Epithelial cell of esophagus (primary cell): ENCODE results near the gene TNFRSF25.
"Not testable (repeated sequence)": the region's sequence is repeated elsewhere in the genome, so short reads cannot be mapped to it uniquely, and the experiment has no call there.

Experiments used
- DNase-seq: peaks from one replicate; pipeline ENCODE4 v3.0.0; 2010; ENCODE audit warnings: low read depth
- H3K4me3 ChIP-seq: 2 replicates; pipeline ENCODE4 v1.5.1; 2011; ENCODE audit warnings: mild to moderate bottlenecking, low read length, control low read depth
- CTCF ChIP-seq: IDR thresholded peaks from 2 replicates; pipeline ENCODE4 v1.5.1; 2011; ENCODE audit warnings: low read depth, mild to moderate bottlenecking, low read length, control low read depth, inconsistent platforms; ENCODE audit not compliant: insufficient read depth; ENCODE audit errors: missing control alignments

Gene TNFRSF25

GRCh38 chr1:6443339-6444115 lies 22.4 kb downstream of the TNFRSF25 start:
- no peak for TF ChIP-seq CTCF
- DNase-seq, result no peak
- no peak overlapping the region for H3K4me3 ChIP-seq

GRCh38 chr1:6441586-6441985 lies 24.4 kb downstream of the TNFRSF25 start:
- no peak for DNase-seq
- H3K4me3 ChIP-seq, result no peak overlapping the region
- no peak for TF ChIP-seq CTCF

GRCh38 chr1:6440198-6441126 lies 25.5 kb downstream of the TNFRSF25 start:
- peak; percentile 81 for DNase-seq
- no peak for TF ChIP-seq CTCF
- no peak overlapping the region for H3K4me3 ChIP-seq

DNA sequence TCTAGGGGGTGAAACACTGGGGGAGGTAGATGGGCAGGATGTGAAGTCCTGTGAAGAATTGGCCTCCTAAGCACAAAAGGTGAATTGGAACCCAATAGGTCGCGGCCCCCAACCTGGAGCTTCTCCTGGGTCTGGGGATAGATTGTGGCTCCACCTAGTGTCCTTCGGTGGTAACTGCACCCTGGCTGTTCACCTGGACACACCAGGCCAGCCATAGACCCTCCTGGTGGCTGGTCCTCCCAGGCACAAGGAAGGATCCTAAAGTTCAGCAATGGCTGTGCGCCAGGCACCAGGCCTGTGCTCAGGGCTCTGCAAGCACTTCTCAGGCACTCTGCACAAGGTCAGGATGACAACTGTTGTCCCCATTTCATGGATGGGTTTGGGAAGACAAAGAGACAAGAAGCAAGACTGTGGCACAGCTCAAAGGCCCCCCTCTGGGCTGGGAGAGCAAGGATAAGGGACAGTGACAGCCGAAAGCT lies 27.9 kb downstream of the TNFRSF25 start:
- H3K4me3 ChIP-seq, result no peak overlapping the region
- peak; percentile 71 for DNase-seq
- TF ChIP-seq CTCF, result peak; percentile 87

DNA sequence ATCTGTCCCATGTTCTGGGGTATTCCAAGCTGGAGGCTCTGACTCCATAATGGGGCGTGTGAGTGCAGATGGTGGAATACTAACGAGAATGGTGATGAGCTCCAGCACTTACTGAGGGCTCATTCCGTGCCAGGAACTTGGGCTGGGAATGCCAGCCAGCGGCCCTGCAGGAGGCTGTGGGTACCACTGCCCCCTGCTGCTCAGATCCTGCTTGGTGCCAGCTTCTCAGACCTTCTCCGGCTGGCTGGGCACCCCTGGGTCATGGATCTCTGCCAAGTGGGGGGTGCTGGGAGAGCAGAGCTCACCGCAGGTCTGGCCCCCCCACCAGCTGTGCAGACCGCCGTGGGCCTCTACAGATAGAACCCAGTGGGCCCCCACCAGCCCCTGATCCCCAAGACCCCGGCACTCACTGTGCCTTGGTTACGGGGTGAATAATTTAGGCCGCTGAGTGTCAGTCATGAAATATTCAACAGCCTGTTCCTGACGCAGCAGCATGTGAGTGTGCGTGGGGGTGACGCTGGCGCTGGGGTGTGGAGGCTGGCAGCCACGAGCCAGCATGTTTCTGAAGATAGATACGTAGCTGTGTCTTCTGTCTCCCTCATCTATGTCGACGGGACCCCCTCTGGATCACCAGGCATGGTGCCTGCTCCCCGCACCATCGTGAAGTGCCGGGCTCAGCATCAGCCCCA lies 28.8 kb downstream of the TNFRSF25 start:
- not testable (repeated sequence) for H3K4me3 ChIP-seq, DNase-seq
- TF ChIP-seq CTCF, result peak; percentile 39

- DNase-seq, H3K4me3 ChIP-seq: not testable (repeated sequence)
Observed at GRCh38 chr1:6436277-6436676, 29.7 kb downstream of the TNFRSF25 start.

DNA sequence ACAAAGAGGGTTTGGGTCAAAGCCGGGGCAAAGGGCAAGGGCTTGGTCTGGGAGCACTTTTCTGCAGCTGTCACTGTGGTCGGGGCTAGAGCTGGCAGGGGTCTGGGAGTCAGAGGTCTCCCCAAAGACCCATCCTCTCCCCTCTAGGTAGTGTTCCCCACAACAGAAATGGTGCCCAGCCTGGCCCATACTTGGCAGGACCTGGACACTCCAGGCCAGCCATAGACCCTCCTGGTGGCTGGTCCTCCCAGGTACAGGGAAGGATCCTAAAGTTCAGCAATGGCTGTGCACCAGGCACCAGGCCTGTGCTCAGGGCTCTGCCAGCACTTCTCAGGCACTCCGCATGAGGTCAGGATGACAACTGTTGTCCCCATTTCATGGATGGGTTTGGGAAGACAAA lies 30.4 kb downstream of the TNFRSF25 start:
- DNase-seq, result no peak
- TF ChIP-seq CTCF, result no peak
- H3K4me3 ChIP-seq, result no peak overlapping the region
